HCT116 (cell line): ENCODE results near the gene SLC6A8. TPM values are rescaled to one million over a fixed set of nuclear protein-coding genes. Genes with fewer than 3 reads are reported as not detected.

Experiments
- ATAC-seq: fragments of 200-7000 bp; cut with Tn5 transposase; 2 replicates; pipeline ENCODE4 v1.9.1; 2020; ENCODE audit warnings: mild to moderate bottlenecking, moderate library complexity
- BruUV-seq: library from RNA; stranded (reverse); fragments of 400-500 nt; replicated peaks from 2 replicates; lab custom pipeline; 2021; lab: Mats Ljungman, UMichigan
- CTCF ChIA-PET: fragments of 300-600 bp; sonication (Branson Sonifier 250); formaldehyde crosslinking; loops from one replicate; lab custom pipeline; 2021; ENCODE audit warnings: antibody characterized with exemption; lab: Charles Lee
- POLR2A ChIA-PET: fragments of 300-600, 350-600 bp; sonication (Branson Sonifier 250); formaldehyde crosslinking; loops from one replicate; lab custom pipeline; 2021; ENCODE audit warnings: antibody characterized with exemption; lab: Charles Lee
- RAD21 ChIA-PET, 2 experiments: fragments of 300-600 bp; sonication (Branson Sonifier 250); formaldehyde crosslinking; loops; one replicate each; lab custom pipeline; 2023; ENCODE audit warnings: low total read pairs in 2 of 2; ENCODE audit not compliant: uncharacterized antibody in 2 of 2, unreplicated experiment in 2 of 2, low non-redundant PET in 1 of 2; lab: Charles Lee
- DNase-seq: peaks from one replicate; pipeline ENCODE4 v3.0.0-alpha.2; 2010; ENCODE audit warnings: low read depth, low spot score
- H2AFZ ChIP-seq: fragments of 200-600 bp; shearing (Covaris generic), sonication (generic); 2 replicates; pipeline ENCODE4 v1.6.1; 2017; ENCODE audit warnings: low read depth, mixed run types, mixed read lengths, antibody characterized with exemption, low read length; ENCODE audit not compliant: poor library complexity, severe bottlenecking
- H3K27ac ChIP-seq: 2 replicates; pipeline ENCODE4 v1.5.1; 2012; ENCODE audit warnings: low read depth, low read length
- H3K27me3 ChIP-seq: fragments of 200-600 bp; sonication (generic); 2 replicates; pipeline ENCODE4 v1.6.1; 2016; ENCODE audit warnings: mixed run types, low read length, mixed read lengths; ENCODE audit not compliant: insufficient read depth
- H3K36me3 ChIP-seq, 2 experiments: fragments of 200-500 bp in 1 of 2; fragments of 200-600 bp in 1 of 2; sonication (Bioruptor generic) in 1 of 2; sonication (generic) in 1 of 2; 2 replicates each; pipeline versions ENCODE4 v1.5.1 to v1.6.1; 2014 to 2016; ENCODE audit warnings: low read length in 2 of 2, inconsistent platforms in 1 of 2, mixed read lengths in 1 of 2, mixed run types in 1 of 2; ENCODE audit not compliant: insufficient read depth in 2 of 2, control insufficient read depth in 1 of 2
- H3K4me1 ChIP-seq, 2 experiments: fragments of 200-600 bp in 1 of 2; sonication (generic) in 1 of 2; 2 replicates each; pipeline versions ENCODE4 v1.5.1 to v1.6.1; 2012 to 2017; ENCODE audit warnings: low read length in 2 of 2, inconsistent platforms in 1 of 2, mild to moderate bottlenecking in 1 of 2, mixed read lengths in 1 of 2, mixed run types in 1 of 2, moderate library complexity in 1 of 2; ENCODE audit not compliant: insufficient read depth in 2 of 2, control insufficient read depth in 1 of 2
- H3K4me2 ChIP-seq: fragments of 200-600 bp; sonication (generic); 2 replicates; pipeline ENCODE4 v1.6.1; 2017; ENCODE audit warnings: mixed run types, low read length, mixed read lengths
- H3K4me3 ChIP-seq, 2 experiments: fragments of 200-600 bp in 1 of 2; sonication (generic) in 1 of 2; replicated peaks in 1 of 2; 2 replicates each; pipeline ENCODE4 v1.5.1; 2011 to 2016; ENCODE audit warnings: low read length in 2 of 2, control low read depth in 1 of 2, low read depth in 1 of 2, mild to moderate bottlenecking in 1 of 2, mixed read lengths in 1 of 2, mixed run types in 1 of 2
- H3K79me2 ChIP-seq: fragments of 200-600 bp; sonication (generic); 2 replicates; pipeline ENCODE4 v1.6.1; 2017; ENCODE audit warnings: mild to moderate bottlenecking, mixed run types, low read length, moderate library complexity, mixed read lengths; ENCODE audit not compliant: insufficient read depth
- H3K9ac ChIP-seq: fragments of 200-600 bp; sonication (generic); 2 replicates; pipeline ENCODE4 v1.6.1; 2016; ENCODE audit warnings: low read length, mixed read lengths
- H3K9me2 ChIP-seq: fragments of 200-600 bp; sonication (generic), shearing (Covaris generic); 2 replicates; pipeline ENCODE4 v1.6.1; 2017; ENCODE audit warnings: mixed run types, mild to moderate bottlenecking, moderate library complexity; ENCODE audit not compliant: insufficient read depth
- H3K9me3 ChIP-seq, 2 experiments: fragments of 200-500 bp in 1 of 2; fragments of 200-600 bp in 1 of 2; sonication (Bioruptor generic) in 1 of 2; sonication (generic) in 1 of 2; 2 replicates each; pipeline ENCODE4 v1.6.1; 2014 to 2017; ENCODE audit warnings: low read length in 2 of 2, mixed read lengths in 2 of 2, inconsistent platforms in 1 of 2, low read depth in 1 of 2, mild to moderate bottlenecking in 1 of 2, mixed run types in 1 of 2, moderate library complexity in 1 of 2; ENCODE audit not compliant: control insufficient read depth in 1 of 2, insufficient read depth in 1 of 2
- H4K20me1 ChIP-seq: fragments of 200-600 bp; sonication (generic), shearing (Covaris generic); 2 replicates; pipeline ENCODE4 v1.6.1; 2017; ENCODE audit warnings: mixed run types, mild to moderate bottlenecking, moderate library complexity; ENCODE audit not compliant: insufficient read depth
- EZH2phosphoT487 ChIP-seq: fragments of 200-600 bp; IDR thresholded peaks from 2 replicates; pipeline ENCODE4 v1.6.1; 2018; ENCODE audit warnings: antibody characterized with exemption, borderline replicate concordance
- MAX ChIP-seq: IDR thresholded peaks from 2 replicates; pipeline ENCODE4 v1.6.1; 2012
- intact Hi-C: fragments of 100-400 bp; cut with micrococcal nuclease; formaldehyde crosslinking; loops from 2 replicates; pipeline ENCODE4 v1.10.0; 2022
- total RNA-seq: library from RNA; stranded (reverse); gene quantifications from one replicate; pipeline ENCODE4 v1.2.1, GENCODE V29; 2021; ENCODE audit not compliant: unreplicated experiment

The SLC6A8 gene
- total RNA-seq, 1 experiment from 2014 or later = 101 TPM

GRCh38 chrX:153692003-153692402 lies 4.3 kb downstream of the SLC6A8 start:
- TF ChIP-seq MAX = no peak
- intact Hi-C loops = no loop called here
- POLR2A ChIA-PET = no interaction called here

GRCh38 chrX:153692611-153693156 lies 5.0 kb downstream of the SLC6A8 start:
- no peak for ATAC-seq
- intact Hi-C loops = no loop called here

More at GRCh38 chrX:153692003-153692402, 4.3 kb downstream of the SLC6A8 start:
- Histone ChIP-seq H3K9me2 (no peaks in the 10 kb centered on the region), H3K4me1 (peaks cover 4 to 14% of the 10 kb centered on the region in 2 experiments; a peak in 3 of 4 replicates), H3K9me3 (no peaks in the 10 kb centered on the region), H3K79me2 (peaks cover 22% of the 10 kb centered on the region), H3K4me3 (no peak overlapping the region), H3K36me3 (no peaks in the 10 kb centered on the region), H2AFZ (no peak overlapping the region), H3K4me2 (no peak overlapping the region), H3K27ac (no peak overlapping the region; the same call in 1 of the 2 replicates), H3K27me3 (no peaks in the 10 kb centered on the region), H4K20me1 (no peaks in the 10 kb centered on the region), H3K9ac (no peak overlapping the region)
- DNase-seq (no peak), ATAC-seq (no peak)
- BruUV-seq = no TSS peak
- CTCF ChIA-PET = no interaction called here
- RAD21 ChIA-PET = no interaction called here

More at GRCh38 chrX:153692611-153693156, 5.0 kb downstream of the SLC6A8 start:
- Histone ChIP-seq H2AFZ (no peak overlapping the region), H3K27me3 (no peaks in the 10 kb centered on the region), H4K20me1 (no peaks in the 10 kb centered on the region), H3K4me2 (no peak overlapping the region), H3K9me3 (no peaks in the 10 kb centered on the region), H3K36me3 (no peaks in the 10 kb centered on the region), H3K4me3 (no peak overlapping the region), H3K9me2 (no peaks in the 10 kb centered on the region), H3K4me1 (peaks cover 4 to 10% of the 10 kb centered on the region in 2 experiments; a peak in 3 of 4 replicates), H3K9ac (no peak overlapping the region), H3K79me2 (peaks cover 22% of the 10 kb centered on the region), H3K27ac (no peak overlapping the region; the same call in 1 of the 2 replicates)
- RAD21 ChIA-PET = no interaction called here
- no TSS peak for BruUV-seq
- no peak for DNase-seq
- POLR2A ChIA-PET = no interaction called here
- CTCF ChIA-PET = no interaction called here
- TF ChIP-seq EZH2phosphoT487 = no peak
